Endothelial cell of umbilical vein (primary cell): ENCODE measurements around the gene OR9Q1. TPM values are rescaled to one million over a fixed set of nuclear protein-coding genes. Genes with fewer than 3 reads are reported as not detected.

Source experiments
- BruUV-seq: library from RNA; stranded (reverse); fragments of 400-500 nt; replicated peaks from 2 replicates; lab custom pipeline; 2021; lab: Mats Ljungman, UMichigan
- CTCF ChIA-PET: fragments of 300-600, 350-600 bp; sonication (Branson Sonifier 250); formaldehyde crosslinking; loops from one replicate; lab custom pipeline; 2021; ENCODE audit warnings: antibody characterized with exemption, inconsistent platforms; lab: Charles Lee
- POLR2A ChIA-PET: fragments of 300-600, 350-600 bp; sonication (Branson Sonifier 250); formaldehyde crosslinking; loops from one replicate; lab custom pipeline; 2021; ENCODE audit warnings: antibody characterized with exemption, inconsistent platforms; lab: Charles Lee
- DNase-seq: peaks from one replicate; pipeline ENCODE4 v3.0.0-alpha.2; 2011; ENCODE audit warnings: low read depth, low spot score
- FAIRE-seq: peaks from 2 replicates; lab custom pipeline; 2011; peaks lifted over from hg19 to GRCh38; lab: Jason Lieb, UNC
- H2AFZ ChIP-seq: 2 replicates; pipeline ENCODE4 v1.6.0; 2012; ENCODE audit warnings: low read depth, low read length, control low read depth, inconsistent platforms
- H3K27ac ChIP-seq: 2 replicates; pipeline ENCODE4 v1.5.1; 2011; ENCODE audit warnings: low read depth, mild to moderate bottlenecking, control low read depth, low read length, moderate library complexity; ENCODE audit not compliant: insufficient read depth
- H3K27me3 ChIP-seq, 2 experiments: 2 replicates each; pipeline versions ENCODE4 v1.6.0 to v1.6.1; 2011; ENCODE audit warnings: low read length in 2 of 2, mixed read lengths in 1 of 2; ENCODE audit not compliant: control insufficient read depth in 2 of 2, insufficient read depth in 2 of 2
- H3K36me3 ChIP-seq, 2 experiments: 2 replicates in 1 of 2; 3 replicates in 1 of 2; pipeline ENCODE4 v1.5.1; 2011; ENCODE audit warnings: low read length in 2 of 2, mild to moderate bottlenecking in 1 of 2, moderate library complexity in 1 of 2; ENCODE audit not compliant: control insufficient read depth in 2 of 2, insufficient read depth in 2 of 2; ENCODE audit errors: extremely low read depth in 1 of 2
- H3K4me1 ChIP-seq: 3 replicates; pipeline ENCODE4 v1.5.1; 2011; ENCODE audit warnings: mild to moderate bottlenecking, low read length; ENCODE audit not compliant: control insufficient read depth, insufficient read depth; ENCODE audit errors: extremely low read depth
- H3K4me2 ChIP-seq: 2 replicates; pipeline ENCODE4 v1.6.1; 2011; ENCODE audit warnings: low read length, control low read depth, mixed read lengths; ENCODE audit not compliant: insufficient read depth
- H3K4me3 ChIP-seq, 3 experiments: fragments of 200-600 bp in 1 of 3; sonication (generic), shearing (Covaris generic) in 1 of 3; replicated peaks in 1 of 3; 2 replicates each; pipeline ENCODE4 v1.5.1; 2011 to 2016; ENCODE audit warnings: control low read depth in 3 of 3, low read length in 3 of 3, mild to moderate bottlenecking in 2 of 3, inconsistent platforms in 1 of 3, low read depth in 1 of 3, moderate library complexity in 1 of 3; ENCODE audit not compliant: insufficient read depth in 1 of 3
- H3K79me2 ChIP-seq: 2 replicates; pipeline ENCODE4 v1.6.0; 2012; ENCODE audit warnings: low read length, inconsistent platforms; ENCODE audit not compliant: control insufficient read depth, insufficient read depth
- H3K9ac ChIP-seq: replicated peaks from 2 replicates; pipeline ENCODE3; 2011; ENCODE audit warnings: low read length, control low read depth; ENCODE audit not compliant: insufficient read depth; ENCODE audit errors: extremely low read depth
- H3K9me1 ChIP-seq: replicated peaks from 3 replicates; pipeline ENCODE4 v1.6.0; 2011; ENCODE audit warnings: mild to moderate bottlenecking, low read length; ENCODE audit not compliant: control insufficient read depth, insufficient read depth; ENCODE audit errors: extremely low read depth
- H3K9me3 ChIP-seq: replicated peaks from 2 replicates; pipeline ENCODE4 v1.5.1; 2012; ENCODE audit warnings: low read length, inconsistent platforms; ENCODE audit not compliant: control insufficient read depth, insufficient read depth
- H4K20me1 ChIP-seq: replicated peaks from 2 replicates; pipeline ENCODE3; 2011; ENCODE audit warnings: mild to moderate bottlenecking, low read length; ENCODE audit not compliant: control insufficient read depth, insufficient read depth; ENCODE audit errors: extremely low read depth
- CTCF ChIP-seq, 2 donors: IDR thresholded peaks; 1 replicate in 1 of 2; 2 replicates in 1 of 2; pipeline ENCODE4 v1.5.1; 2011; ENCODE audit warnings: low read length in 2 of 2, mild to moderate bottlenecking in 2 of 2, moderate library complexity in 2 of 2, control low read depth in 1 of 2, inconsistent platforms in 1 of 2, low read depth in 1 of 2; ENCODE audit not compliant: insufficient read depth in 1 of 2; ENCODE audit errors: extremely low read depth in 1 of 2
- EZH2 ChIP-seq: IDR thresholded peaks from 2 replicates; pipeline ENCODE4 v1.6.1; 2012; ENCODE audit warnings: borderline replicate concordance, low read depth, mild to moderate bottlenecking, moderate library complexity, low read length, inconsistent platforms; ENCODE audit not compliant: severe bottlenecking
- FOS ChIP-seq: IDR thresholded peaks from 2 replicates; pipeline ENCODE4 v1.6.1; 2011; ENCODE audit warnings: mild to moderate bottlenecking, low read length, moderate library complexity, borderline replicate concordance; ENCODE audit not compliant: insufficient read depth
- GATA2 ChIP-seq: IDR thresholded peaks from 2 replicates; pipeline ENCODE4 v1.7.0; 2011; ENCODE audit warnings: low read depth, mild to moderate bottlenecking, moderate library complexity, mixed read lengths, low read length; ENCODE audit not compliant: insufficient read length, insufficient read depth
- JUN ChIP-seq: IDR thresholded peaks from 2 replicates; pipeline ENCODE4 v1.6.1; 2011; ENCODE audit warnings: borderline replicate concordance, low read depth; ENCODE audit not compliant: insufficient read length, insufficient read depth
- MYC ChIP-seq: IDR thresholded peaks from one replicate; pipeline ENCODE4 v1.6.1; 2011; ENCODE audit warnings: mild to moderate bottlenecking, low read depth, low read length
- POLR2A ChIP-seq: IDR thresholded peaks from 2 replicates; pipeline ENCODE4 v1.6.1; 2012; ENCODE audit warnings: low read depth, mild to moderate bottlenecking, control low read depth, low read length
- POLR2AphosphoS5 ChIP-seq: IDR thresholded peaks from 2 replicates; pipeline ENCODE4 v1.6.1; 2012; ENCODE audit warnings: low read depth, mild to moderate bottlenecking, control low read depth, low read length, moderate library complexity; ENCODE audit not compliant: insufficient read depth
- dilution Hi-C: fragments of 300-500 bp; cut with MboI; formaldehyde crosslinking; loops from one replicate; pipeline ENCODE4 v1.15.0; 2019; ENCODE audit warnings: low sequenced_read_pairs; ENCODE audit not compliant: extremely low pct_ligation_motif_present
- intact Hi-C: fragments of 100-400 bp; cut with micrococcal nuclease; formaldehyde crosslinking; loops from one replicate; pipeline ENCODE4 v1.10.0; 2022
- polyA plus RNA-seq, 4 experiments: library from polyadenylated mRNA; depleted of rRNA in 3 of 4; stranded (reverse) in 3 of 4; unstranded in 1 of 4; fragments of >200 nt; gene quantifications; 2 replicates each; pipeline versions ENCODE4 v1.2.1 to v1.2.3, GENCODE V29; 2011 to 2012; ENCODE audit warnings: missing spikeins in 1 of 4
- total RNA-seq: library from RNA; stranded (reverse); gene quantifications from 2 replicates; pipeline ENCODE4 v1.2.3, GENCODE V29; 2021
- TF ChIP-seq, protein P1 (sequence below): IDR thresholded peaks from 2 replicates; pipeline ENCODE4 v1.6.1; 2011; ENCODE audit not compliant: insufficient read depth, insufficient read length

The OR9Q1 gene
- total and polyA plus RNA-seq, 2 donors (not counting 3 experiments of a cell fraction or from before 2014, with no cell fraction given), result not detected

DNA sequence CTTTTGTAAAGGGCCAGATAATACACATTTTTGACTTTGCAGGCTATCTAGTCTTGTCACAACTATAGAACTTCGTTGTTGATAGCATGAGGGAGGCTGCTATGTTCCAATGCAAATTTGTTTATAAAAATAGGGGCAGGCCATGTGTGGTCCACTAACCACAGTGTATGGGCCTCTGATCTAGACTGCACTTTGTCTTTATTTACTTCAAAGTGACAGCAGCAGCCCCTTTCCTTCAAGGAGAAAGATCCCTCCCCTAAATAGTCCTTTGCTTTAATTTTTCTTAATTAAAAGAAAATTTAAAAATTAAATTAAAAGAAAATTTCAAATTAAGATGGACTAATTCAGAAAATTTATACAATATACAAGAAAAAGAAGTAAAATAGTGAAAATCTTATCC is 49.5 kb upstream of the OR9Q1 start:
- dilution Hi-C loops (no loop called here), intact Hi-C loops (no loop called here)
- ChIA-PET POLR2A (no interaction called here), CTCF (no interaction called here)
- no peaks in the 10 kb centered on the region for H3K79me2 ChIP-seq
- H3K9me1 ChIP-seq, result no peaks in the 10 kb centered on the region
- H3K9me3 ChIP-seq, result no peaks in the 10 kb centered on the region
- TF ChIP-seq MYC (no peak), CTCF (IDR thresholded peaks at IDR 0.05; ENCODE audit: extremely low read depth in 1 of 2, insufficient read depth in 1 of 2, low read depth in 1 of 2, low read length in 2 of 2) (no peak), FOS (no peak), POLR2AphosphoS5 (no peak), GATA2 (no peak), JUN (no peak), POLR2A (no peak), EZH2 (no peak)
- TF ChIP-seq, protein P1, sequence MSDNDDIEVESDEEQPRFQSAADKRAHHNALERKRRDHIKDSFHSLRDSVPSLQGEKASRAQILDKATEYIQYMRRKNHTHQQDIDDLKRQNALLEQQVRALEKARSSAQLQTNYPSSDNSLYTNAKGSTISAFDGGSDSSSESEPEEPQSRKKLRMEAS, result no peak
- H4K20me1 ChIP-seq, result no peaks in the 10 kb centered on the region
- no peak overlapping the region for H2AFZ ChIP-seq
- BruUV-seq, result no TSS peak
- peaks cover 0 to 3% of the 10 kb centered on the region in 2 experiments for H3K27me3 ChIP-seq
- no peak overlapping the region for H3K4me2 ChIP-seq
- no peak overlapping the region for H3K4me3 ChIP-seq
- H3K36me3 ChIP-seq, result no peaks in the 10 kb centered on the region
- H3K4me1 ChIP-seq, result no peaks in the 10 kb centered on the region
- DNase-seq, result no peak
- no peak overlapping the region for H3K27ac ChIP-seq
- no peak overlapping the region for H3K9ac ChIP-seq
- no peak for FAIRE-seq
